ENCODE measurements around the gene PTPN12.
A peak's percentile ranks its signal among the peaks of the same experiment; 100 is the strongest.
"Not testable (repeated sequence)": the region's sequence is repeated elsewhere in the genome, so short reads cannot be mapped to it uniquely, and the experiment has no call there.

Gene PTPN12

DNA sequence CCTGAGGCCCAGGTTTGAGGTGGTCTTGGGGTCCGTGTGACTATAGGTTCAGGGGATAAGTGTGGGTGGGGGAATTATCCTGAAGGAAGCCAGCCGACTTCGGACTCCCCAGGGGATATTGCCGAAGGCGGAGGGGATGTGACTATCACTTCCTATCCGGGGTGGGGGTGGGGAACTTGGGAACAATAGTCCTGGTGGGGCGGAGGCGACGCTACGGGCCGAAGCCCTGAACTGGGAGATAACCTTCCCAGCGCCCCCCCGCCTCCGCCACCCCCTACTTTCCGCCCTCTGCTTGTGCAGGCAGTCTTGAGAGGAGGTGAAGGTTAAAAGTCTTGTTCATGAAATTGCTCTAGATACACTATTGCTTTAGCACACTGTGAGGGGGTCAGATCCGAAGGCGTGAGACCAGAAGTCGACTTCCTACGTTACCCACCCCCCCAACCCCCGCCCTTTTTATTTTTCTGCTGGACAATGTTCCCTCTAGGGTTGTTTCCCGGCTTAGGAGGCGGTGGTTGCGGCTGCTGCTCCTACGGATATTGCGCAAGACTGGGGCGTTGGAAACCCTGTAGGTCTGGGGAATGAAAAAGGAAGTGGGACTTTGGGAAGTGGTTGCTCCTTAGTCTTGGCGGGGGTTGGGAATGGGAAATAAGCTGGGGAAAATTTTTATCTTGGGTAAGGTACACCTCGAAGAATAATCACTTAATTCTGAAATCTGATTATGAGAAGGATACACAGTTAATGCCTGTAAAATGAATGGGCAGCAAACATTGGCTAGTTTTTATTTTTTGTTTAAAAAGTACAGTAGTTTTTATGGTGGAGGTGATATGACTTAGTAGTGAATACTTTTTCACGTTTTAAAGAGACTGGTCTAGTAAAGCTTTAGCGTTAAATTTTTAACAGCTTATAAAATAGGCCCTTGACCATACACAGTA, 1.5 kb downstream of the PTPN12 start:
- DNase-seq (ENCODE audit: low spot score) = peak; percentile 69

DNA sequence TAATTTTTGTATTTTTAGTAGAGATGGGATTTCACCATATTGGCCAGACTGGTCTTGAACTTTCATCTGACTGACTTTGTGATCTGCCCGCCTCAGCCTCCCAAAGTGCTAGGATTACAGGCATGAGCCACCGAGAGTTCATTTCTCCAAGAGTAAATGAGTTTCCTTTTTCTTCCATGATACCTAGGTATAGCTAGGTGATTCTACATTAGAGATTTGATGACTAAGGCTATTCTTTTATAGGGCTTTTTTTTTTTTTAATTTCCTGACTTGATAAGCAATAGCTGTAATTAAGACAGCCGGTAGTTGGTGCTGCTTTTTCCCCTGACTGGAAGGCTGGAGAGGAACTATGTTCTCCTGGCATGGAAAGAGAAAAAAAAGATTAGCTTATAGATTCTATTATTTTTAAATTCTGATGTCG, 3.3 kb downstream of the PTPN12 start:
- DNase-seq (ENCODE audit: low spot score) = no peak

DNA sequence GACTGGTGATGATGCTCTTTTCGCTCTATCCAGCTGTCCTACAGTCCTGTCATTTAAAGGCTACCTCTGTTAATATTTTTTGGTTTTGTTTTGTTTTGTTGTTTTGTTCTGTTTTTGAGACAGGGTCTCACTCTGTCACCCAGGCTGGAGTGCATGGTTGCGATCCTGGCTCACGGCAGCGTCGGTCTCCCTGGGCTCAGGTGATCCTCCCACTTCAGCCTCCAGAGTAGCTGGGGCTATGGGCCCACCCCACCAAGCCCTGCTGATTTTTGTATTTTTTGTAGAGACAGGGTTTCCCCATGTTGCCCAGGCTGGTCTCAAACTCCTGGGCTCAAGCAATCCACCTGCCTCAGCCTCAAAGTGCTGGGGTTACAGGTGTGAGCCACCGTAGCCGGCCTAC, 3.9 kb downstream of the PTPN12 start:
- DNase-seq (ENCODE audit: low spot score) = not testable (repeated sequence)

DNA sequence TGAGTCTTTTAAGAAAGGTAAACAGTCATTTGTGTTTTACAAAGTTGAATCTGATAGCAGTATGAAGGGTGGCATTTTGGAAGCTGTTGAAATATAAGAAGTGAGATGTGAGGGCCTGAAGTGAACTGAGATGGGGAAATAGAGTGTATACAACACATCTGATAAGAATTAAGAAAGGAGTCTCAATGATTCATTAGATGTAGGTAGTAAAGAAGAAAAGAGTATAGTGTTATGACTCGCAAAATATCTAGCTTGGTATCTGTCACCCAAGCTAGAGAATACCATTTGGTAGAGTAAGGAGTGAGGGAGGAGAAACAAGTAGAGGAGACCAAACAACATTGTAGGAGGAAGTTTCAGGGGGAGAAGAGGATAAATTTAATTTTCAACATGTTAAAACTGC, 5.3 kb downstream of the PTPN12 start:
- no peak for DNase-seq (ENCODE audit: low spot score)

- no peak for DNase-seq (ENCODE audit: low spot score)
These were observed 5.8 kb downstream of the PTPN12 start for GRCh38 chr7:77542895-77543294.

DNA sequence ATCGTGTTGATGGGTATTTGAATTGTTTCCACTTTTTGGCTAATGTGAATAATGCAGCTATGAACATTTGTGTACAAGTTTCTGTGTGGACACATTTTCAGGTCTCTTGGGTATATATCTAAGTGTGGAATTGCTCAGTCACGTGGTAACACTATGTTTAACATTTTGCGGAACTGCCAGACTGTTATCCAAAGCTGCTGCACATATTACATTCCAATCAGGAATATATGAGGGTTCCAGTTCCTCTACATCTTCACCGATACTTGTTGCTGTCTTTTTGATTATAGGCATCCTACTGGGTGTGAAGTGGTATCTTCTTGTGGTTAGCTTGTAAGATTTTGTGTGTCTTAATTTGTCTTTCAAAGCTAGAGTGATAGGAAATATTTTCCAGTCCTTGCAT, 6.8 kb downstream of the PTPN12 start:
- no peak for DNase-seq (ENCODE audit: low spot score)

DNA sequence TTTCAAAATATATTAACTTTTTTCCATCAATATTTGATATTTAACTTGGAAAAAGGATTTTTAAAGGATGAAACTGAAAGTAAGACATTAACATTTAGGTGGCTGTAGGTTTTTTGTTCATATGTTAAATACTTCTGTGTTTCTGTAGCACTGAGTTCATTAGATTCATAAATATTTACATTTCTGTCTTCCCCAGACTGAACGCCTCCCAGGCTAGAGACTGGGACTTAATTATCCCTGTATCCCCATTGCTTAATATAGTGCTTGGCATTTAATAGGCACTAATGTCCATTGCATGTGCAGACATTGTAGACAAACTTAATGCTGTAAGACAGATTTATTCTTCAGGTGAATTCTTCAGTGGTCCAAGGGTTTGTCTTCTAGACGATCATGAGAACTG, 7.4 kb downstream of the PTPN12 start:
- no peak for DNase-seq (ENCODE audit: low spot score)

DNA sequence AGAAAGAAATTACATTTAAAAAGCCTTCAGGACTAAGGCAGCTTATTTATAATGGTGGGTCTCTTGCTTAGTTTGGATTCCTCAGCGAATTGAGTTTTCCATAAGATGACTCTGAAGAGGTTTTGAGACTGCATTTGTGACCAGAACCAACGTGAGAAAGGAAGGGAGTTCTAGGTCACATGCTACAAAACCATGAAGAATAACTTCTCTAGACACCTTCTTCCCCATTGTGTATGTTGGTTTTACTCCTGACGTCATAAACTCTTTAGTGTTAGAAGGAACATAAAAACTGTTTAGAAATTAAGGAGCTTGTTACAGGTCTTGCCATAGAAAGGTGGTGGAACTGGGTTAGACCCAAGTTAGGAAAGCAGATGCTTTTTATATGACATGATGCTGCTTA, 11.1 kb downstream of the PTPN12 start:
- DNase-seq (ENCODE audit: low spot score) = no peak

DNA sequence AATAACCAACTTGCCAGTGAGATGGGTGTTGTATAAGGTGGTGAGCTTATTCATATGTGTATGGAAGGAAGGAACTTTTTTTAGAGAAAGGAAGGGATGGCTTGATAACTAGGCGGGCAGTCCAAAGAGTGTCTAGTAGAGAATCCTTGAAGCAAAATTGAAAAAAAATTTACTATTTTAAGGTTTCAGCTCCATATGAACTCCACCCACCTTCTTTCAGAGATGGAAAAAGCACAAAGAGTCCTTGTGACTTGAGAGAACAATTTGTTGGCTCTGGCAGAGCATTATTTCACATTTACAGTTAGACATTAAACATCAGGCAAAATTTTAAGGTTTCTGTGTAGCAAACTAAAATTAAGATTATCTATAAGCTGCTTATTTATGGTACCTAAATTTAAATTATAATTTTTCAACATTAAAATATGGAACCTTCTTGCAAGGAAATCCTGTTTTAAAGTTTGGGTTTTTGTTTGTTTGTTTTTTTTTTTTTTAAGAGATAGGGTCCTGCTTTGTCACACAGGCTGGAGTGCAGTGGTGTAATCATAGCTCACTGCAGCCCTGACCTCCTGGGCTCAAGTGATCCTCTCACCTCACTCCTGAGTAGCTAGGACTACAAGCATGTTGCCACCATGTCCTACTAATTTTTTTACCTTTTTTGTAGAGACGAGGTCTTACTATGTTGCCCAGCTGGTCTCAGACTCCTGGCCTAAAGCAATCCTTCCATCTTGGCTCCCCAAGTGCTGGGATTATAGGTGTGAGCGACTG, 12.2 kb downstream of the PTPN12 start:
- no peak for DNase-seq (ENCODE audit: low spot score)

DNA sequence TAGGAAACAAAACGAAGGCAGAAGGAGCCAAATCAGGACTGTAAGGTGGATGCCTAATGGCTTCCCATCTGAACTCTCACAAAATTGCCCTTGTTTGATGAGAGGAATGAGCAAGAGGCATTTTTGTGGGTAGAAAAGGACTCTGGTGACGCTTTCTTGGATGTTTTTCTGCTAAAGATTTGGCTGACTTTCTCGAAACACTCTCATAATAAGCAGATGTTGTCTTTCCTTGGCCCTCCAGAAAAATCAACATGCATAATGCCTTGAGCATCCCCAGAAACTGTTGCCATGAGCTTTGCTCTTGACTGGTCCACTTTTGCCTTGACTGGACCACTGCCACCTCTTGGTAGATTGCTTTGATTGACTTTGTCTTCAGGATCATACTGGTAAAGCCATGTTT, 13.5 kb downstream of the PTPN12 start:
- no peak for DNase-seq (ENCODE audit: low spot score)

DNA sequence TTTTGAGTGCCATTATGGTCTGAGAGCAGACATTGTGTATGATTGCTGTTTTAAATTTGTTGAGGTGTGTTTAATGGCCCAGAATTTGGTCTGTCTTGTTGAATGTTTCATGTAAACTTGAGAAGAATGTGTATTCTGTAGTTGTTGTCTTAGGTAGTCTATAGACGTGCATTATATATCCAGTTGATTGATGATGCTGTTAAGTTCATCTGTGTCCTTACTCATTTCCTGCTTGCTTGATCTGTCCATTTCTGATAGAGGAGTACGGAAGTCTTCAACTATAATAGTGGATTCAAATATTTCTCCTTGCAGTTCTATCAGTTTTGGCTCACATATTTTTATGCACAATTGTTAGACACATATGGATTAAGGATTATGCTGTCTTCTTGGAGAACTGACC, 16.0 kb downstream of the PTPN12 start:
- DNase-seq (ENCODE audit: low spot score) = no peak

- no peak for DNase-seq (ENCODE audit: low spot score)
These were observed 21.3 kb downstream of the PTPN12 start for GRCh38 chr7:77558284-77558967.

DNA sequence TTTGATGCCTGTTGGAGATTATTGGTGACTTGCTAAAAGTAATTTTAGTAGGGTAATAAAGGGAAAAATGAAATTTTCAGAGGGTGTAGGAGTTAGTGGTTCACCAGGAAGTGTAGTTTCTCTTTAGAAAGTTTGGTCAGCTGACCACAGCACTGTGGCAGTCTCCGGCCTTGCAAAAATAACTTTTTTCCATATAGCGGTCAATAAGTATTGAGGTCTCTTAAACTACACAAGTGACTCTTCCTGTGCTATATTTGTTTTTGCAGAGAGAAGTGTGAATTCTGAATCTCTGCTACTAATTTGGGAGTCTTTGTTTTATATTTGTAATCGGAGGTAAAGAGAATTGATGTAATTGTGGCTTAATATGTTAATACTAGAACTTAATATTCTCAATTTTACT, 24.3 kb downstream of the PTPN12 start:
- no peak for DNase-seq (ENCODE audit: low spot score)

- DNase-seq (ENCODE audit: low spot score) = no peak
These were observed 26.2 kb downstream of the PTPN12 start for GRCh38 chr7:77563275-77563674.

DNA sequence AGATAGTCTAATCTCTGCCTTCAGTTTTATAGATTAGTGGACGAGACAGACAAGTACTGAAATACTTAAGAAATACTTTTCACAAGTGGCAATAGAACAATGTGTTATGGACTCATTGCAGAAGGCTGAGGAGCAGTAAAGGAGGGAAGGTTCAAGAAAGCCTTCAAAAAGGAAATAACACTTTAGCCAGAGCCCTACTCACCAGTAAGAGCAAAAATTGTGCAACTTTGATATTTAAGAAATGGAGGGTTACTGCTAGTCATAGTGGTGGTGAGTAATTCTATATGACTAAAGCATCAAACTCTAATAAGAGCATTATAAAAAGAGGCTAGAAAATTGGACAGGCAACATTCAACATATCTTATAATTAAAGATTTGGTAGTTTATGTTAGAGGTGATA, 28.8 kb downstream of the PTPN12 start:
- no peak for DNase-seq (ENCODE audit: low spot score)

DNA sequence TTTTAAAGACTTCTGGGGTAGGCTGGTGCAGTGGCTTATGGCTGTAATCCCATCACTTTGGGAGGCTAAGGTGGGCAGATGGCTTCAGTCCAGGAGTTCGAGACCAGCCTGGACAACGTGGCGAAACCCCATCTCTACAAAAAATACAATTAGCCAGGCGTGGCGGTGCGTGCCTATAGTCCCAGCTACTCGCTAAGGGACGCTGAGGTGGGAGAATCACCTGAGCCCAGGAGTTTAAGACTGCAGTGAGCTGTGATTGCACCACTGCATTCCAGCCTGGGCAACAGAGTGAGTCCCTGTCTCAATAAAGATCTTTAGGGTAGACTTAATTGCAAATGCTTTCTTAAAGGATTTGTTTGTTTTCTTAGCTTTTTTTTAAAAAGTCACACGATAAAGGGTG, 29.3 kb downstream of the PTPN12 start:
- DNase-seq (ENCODE audit: low spot score) = no peak

DNA sequence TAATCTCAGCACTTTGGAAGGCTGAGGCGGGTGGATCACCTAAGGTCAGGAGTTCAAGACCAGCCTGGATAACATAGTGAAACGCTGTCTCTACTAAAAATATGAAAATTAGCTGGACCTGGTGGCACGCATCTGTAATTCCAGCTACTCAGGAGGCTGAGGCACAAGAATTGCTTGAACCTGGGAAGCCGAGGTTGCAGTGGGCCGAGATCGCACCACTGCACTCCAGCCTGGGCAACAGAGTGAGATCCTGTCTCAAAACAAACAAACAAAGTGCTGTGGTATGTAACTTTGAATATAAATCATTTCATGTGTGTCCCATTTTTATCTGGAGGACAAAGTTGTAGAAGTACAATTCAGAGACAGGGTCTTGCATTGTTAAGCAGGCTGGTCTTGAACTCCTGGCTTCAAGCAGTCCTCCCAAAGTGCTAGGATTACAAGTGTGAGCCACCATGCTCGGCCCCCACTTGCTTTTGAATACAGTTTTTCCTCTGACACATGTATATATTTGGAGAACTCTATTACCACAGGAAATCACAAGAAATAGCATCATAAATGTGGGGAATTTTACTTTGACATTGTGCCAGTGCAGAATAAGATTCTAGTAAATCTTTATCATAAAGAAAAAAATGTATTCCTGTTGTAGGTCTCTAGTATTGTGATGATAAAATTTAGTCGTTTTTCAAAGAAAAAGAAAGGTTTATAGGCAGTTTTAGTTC, 32.6 kb downstream of the PTPN12 start:
- no peak for DNase-seq (ENCODE audit: low spot score)

GRCh38 chr7:77570330-77571011, 33.4 kb downstream of the PTPN12 start:
- DNase-seq (ENCODE audit: low spot score) = no peak

DNA sequence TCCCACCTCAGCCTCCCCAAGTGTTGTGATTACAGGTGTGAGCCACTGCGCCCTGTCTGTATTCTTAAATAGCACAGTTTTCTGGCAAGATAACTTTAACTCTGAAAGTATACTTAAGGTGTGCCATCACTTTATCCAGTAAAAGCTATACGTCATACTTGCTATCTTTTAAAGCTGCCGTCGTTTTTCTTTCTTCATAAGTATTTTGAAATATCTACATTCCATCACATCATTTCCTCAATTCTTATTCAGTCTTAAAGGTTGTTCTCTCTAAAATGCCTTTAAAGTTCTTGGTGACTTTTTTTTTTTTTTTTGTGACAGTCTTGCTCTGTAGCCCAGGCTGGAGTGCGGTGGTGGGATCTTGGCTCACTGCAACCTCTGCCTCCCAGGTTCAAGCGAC, 34.7 kb downstream of the PTPN12 start:
- no peak for DNase-seq (ENCODE audit: low spot score)

DNA sequence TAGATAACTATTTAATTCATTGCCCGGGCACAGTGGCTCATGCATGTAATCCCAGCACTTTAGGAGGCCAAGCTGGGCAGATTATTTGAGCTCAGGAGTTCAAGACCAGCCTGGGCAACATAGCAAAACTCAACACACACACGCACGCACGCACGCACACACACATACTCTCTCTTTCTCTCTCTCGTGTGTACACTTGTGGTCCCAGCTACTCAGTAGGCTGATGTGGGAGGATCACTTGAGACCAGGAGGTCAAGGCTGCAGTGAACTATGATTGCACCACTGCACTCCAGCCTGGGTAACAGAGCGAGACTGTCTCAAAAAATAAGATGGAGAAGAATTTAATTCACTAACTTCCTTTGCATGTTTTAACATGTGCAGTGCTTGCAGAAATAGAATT, 38.1 kb downstream of the PTPN12 start:
- DNase-seq (ENCODE audit: low spot score) = no peak

GRCh38 chr7:77576856-77577255, 39.8 kb downstream of the PTPN12 start:
- DNase-seq (ENCODE audit: low spot score) = no peak

DNA sequence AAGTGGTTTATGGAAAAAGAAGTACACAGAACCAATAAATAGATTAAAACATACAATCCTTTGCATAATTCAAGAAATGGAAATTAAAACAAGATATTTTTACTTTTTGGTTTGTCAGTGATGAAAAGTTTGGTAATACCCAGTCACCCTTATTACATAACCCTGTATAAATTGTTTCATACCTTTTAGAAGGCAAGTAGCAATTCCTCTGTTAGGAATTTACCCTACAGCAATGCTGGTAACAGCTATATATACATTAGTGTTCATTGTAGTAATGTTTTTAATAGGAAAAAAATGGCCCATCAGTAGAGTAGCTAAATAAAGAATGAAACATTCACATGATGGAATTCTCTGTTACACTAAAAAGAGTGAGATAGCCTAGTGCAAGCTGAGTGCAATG, 42.7 kb downstream of the PTPN12 start:
- DNase-seq (ENCODE audit: low spot score) = no peak
